ENCODE data around the gene PCDHGA1.

Gene PCDHGA1

DNA sequence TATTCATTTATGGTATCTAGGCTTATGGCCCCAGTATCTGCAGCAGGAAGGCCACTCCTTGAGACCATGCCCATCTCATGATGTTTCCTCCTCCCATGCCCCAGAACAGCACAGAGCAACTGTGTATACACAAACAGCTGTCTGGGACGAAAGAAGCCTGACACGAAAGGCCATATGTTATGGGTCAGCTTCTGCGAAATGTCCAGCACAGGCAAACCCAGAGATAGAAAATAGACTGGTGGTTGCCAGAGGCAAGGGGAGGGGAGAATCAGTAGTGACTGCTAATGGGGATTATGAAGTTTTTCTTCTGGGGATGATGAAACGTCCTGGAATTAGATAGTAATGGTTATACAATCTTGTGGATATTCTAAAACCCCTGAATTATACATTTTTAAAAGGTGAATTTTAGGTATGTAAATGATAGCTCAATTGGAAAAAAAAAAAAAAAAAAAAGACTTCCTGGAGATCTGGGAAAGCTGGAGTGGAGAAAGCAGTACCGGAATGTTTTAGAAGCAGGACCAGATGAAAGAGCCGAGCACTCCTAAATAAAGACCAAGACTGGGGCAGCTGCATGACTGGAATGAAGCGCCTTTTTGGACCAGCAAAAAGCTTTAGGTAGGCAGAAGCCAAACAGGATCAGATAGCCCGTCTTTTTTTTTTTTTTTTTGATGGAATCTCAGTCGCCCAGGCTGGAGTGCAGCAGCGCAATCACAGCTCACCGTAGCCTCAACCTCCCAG lies 187.7 kb downstream of the PCDHGA1 start:
- H3K9me3 Mint-ChIP-seq: no peaks in the 10 kb centered on the region
- no peaks in the 10 kb centered on the region for H3K27me3 Mint-ChIP-seq (ENCODE audit: low read depth)
- peaks cover 58% of the 10 kb centered on the region for H3K36me3 Mint-ChIP-seq (ENCODE audit: low read depth)
- no peak overlapping the region for H3K4me3 Mint-ChIP-seq
- no peak overlapping the region for H3K27ac Mint-ChIP-seq
- peaks cover 37% of the 10 kb centered on the region for H3K4me1 Mint-ChIP-seq (ENCODE audit: low read depth)

DNA sequence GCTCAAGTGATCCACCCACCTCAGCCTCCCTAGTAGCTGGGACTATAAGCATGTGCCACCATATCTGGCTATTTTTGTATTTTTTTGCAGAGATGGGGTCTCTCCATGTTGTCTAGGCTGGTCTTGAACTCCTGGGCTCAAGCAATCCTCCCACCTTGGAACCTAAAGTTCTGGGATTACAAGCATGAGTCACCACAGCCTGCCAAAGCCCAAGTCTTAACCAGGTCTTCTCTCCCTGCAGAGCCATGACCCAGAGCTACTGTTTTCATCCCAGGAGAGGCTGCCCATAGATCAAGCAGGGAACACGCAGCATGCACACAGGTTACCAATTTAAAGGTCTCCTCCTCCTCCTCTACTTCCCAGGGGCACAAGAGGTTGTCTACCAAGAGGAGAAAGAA lies 188.3 kb downstream of the PCDHGA1 start:
- Mint-ChIP-seq H3K36me3 (ENCODE audit: low read depth) (peaks cover 59% of the 10 kb centered on the region), H3K4me3 (no peak overlapping the region), H3K9me3 (no peaks in the 10 kb centered on the region), H3K27ac (no peak overlapping the region), H3K4me1 (ENCODE audit: low read depth) (peaks cover 35% of the 10 kb centered on the region), H3K27me3 (ENCODE audit: low read depth) (no peaks in the 10 kb centered on the region)

DNA sequence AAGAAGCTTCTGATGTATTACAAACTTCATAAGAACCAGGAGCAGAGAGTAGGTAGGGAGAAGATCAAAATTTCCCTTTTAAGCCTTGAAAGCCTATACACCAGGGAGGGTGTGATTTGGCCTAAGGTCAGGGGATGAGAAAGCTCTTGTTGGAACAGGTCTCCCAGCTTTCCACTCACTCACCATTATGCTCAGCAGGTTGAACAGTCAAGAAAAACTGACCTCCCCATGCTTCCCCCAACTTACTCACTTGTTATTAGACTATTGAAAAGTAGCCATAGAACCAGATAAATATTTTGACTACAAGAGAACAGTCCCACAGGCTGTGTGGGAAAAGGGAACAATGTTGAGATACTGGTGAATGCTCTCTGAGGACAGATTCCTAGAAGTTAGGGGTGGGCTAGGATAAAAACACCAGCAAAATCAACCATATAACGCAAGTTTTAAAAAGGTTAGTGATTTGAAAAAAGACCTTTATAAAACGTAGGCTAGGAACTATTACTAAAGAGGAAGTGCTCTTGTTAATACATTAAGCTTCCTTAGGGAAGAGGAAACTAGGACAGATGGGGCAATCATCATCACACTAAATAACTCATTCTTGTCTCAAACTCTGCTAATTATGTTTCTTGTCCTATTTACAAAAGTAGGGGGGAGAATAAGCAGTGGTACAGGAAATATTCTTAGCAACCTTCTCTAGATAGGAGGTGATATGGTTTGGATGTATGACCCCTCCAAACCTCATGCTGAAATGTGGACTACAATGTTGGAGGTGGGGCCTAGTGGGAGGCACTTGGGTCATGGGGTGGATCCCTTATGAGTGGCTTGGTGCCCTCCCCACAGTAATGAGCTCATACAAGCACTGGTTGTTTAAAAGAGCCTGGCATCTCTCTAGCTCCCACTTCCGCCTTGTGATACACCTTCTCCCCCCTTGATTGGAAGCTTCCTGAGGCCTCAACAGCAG lies 189.6 kb downstream of the PCDHGA1 start:
- H3K36me3 Mint-ChIP-seq (ENCODE audit: low read depth): peaks cover 65% of the 10 kb centered on the region
- H3K27ac Mint-ChIP-seq: no peak overlapping the region
- H3K4me1 Mint-ChIP-seq (ENCODE audit: low read depth): peaks cover 27% of the 10 kb centered on the region
- no peaks in the 10 kb centered on the region for H3K27me3 Mint-ChIP-seq (ENCODE audit: low read depth)
- H3K4me3 Mint-ChIP-seq: no peak overlapping the region
- no peaks in the 10 kb centered on the region for H3K9me3 Mint-ChIP-seq

DNA sequence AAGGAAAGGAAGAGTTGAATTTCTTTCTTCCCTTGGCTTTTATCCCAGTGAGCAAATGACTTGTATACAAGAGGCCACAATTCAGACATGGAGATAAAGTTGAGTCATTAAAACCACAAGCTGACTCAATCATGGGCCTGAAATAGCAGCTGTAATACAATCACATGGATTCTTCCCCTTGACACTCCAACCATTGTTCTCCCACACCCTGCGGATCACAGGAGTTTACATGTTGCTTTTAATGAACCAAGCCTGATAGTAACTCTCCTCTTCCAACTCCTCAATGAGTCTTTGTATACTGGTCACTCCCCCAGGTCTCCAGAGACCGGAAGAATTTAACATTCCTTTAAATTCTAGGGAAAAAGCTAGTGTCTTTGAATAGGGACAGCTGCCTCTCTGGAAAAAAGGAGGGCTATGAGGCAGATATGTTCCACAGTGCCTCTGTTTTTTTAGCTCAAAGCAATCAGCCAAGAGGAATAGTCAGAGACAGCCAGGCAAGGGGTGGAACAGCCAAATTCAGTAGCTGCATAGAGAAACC lies 191.0 kb downstream of the PCDHGA1 start:
- H3K27me3 Mint-ChIP-seq (ENCODE audit: low read depth): no peaks in the 10 kb centered on the region
- no peak overlapping the region for H3K4me3 Mint-ChIP-seq
- H3K36me3 Mint-ChIP-seq (ENCODE audit: low read depth): peaks cover 70% of the 10 kb centered on the region
- H3K9me3 Mint-ChIP-seq: no peaks in the 10 kb centered on the region
- H3K4me1 Mint-ChIP-seq (ENCODE audit: low read depth): peaks cover 25% of the 10 kb centered on the region
- no peak overlapping the region for H3K27ac Mint-ChIP-seq

DNA sequence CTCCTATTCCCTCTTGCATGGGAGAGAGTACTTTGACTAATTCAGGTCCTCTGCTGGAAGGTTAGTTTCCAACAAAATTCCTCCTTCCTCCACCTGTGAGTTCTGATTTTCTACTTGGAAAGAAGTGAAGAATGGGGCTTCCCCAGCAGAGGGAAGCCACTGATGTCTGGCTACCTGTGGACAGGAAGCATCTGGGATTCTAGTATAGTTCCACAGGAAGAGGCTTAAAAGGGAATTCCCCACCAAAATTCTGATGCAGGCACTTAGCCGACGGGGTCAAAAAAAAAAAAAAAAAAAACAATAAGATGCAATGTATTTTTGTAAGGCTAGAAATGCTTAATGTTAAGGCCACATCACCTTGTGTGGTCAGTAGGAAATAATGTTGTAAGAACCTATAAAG lies 192.0 kb downstream of the PCDHGA1 start:
- Mint-ChIP-seq H3K27me3 (ENCODE audit: low read depth) (no peaks in the 10 kb centered on the region), H3K4me1 (ENCODE audit: low read depth) (peaks cover 23% of the 10 kb centered on the region), H3K4me3 (no peak overlapping the region), H3K9me3 (no peaks in the 10 kb centered on the region), H3K27ac (no peak overlapping the region), H3K36me3 (ENCODE audit: low read depth) (peaks cover 67% of the 10 kb centered on the region)

DNA sequence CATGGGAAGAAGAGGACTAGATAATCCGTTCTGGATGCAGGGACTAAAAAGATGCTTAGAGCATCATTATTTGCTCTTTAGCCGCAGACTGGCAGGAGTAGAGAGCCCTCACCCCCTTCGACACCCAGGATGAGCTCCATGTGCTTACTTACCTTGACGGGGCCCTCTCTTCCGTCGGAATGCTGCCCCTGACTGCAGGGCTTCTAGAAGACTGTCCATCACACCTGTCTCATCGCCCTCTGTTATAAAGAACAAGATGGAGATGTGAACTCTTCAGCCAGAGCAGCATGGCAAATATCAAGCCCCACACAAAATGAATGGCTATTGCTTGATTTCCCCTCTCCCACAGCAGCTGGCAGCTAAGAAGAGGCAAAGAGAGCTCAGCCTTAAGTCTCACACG lies 193.7 kb downstream of the PCDHGA1 start:
- Mint-ChIP-seq H3K36me3 (ENCODE audit: low read depth) (peaks cover 71% of the 10 kb centered on the region), H3K4me3 (no peak overlapping the region), H3K27me3 (ENCODE audit: low read depth) (no peaks in the 10 kb centered on the region), H3K4me1 (ENCODE audit: low read depth) (peaks cover 23% of the 10 kb centered on the region), H3K9me3 (no peaks in the 10 kb centered on the region), H3K27ac (no peak overlapping the region)

DNA sequence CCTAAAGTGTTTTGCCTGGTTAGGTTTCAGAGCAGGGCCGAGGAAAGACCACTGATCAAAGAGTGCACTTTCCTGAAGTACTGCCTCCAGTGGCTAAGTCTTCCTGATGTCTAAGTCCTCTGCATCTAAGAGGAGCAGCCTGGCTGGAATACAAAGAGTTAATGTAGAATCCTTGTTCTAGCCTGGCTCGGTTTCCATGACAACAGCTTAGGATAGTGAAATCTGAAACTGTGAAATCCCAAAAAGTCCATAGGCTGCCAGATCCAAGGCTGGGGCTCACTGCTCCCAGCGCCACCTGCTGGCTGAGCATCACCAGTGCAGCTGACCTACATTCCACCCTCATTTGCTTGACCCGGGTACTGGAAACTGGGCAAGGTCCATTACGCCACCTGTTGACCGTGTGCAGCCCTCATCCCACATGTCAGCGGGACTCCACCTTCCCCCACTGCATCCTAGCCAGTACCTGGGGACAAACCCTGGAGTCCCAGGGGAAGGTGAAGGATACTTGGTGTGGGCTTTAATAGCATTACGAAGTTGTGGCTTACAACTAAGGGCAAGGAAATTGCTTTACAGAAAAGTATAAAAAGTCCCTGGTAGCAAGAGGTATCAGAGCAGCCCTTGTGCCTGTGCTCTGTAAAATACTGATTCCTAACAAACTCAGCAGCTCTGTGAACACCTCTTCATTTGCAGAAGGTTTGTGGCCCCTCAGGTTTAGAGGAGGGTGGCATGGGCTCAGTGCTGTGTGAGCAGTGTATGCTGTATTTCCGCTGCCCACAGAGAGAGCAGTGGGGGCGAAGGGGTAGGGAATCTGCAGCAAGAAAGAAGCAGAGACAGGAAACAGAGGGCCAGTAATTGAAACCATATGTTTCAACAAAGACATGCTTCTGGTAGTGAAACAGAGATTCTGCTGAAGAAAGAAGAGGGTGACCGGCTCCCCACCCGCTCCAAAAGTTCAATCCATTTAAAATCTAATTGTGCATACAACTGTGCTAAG lies 194.6 kb downstream of the PCDHGA1 start:
- Mint-ChIP-seq H3K9me3 (no peaks in the 10 kb centered on the region), H3K27me3 (ENCODE audit: low read depth) (no peaks in the 10 kb centered on the region), H3K4me1 (ENCODE audit: low read depth) (peaks cover 23% of the 10 kb centered on the region), H3K27ac (no peak overlapping the region), H3K4me3 (no peak overlapping the region), H3K36me3 (ENCODE audit: low read depth) (peaks cover 66% of the 10 kb centered on the region)

DNA sequence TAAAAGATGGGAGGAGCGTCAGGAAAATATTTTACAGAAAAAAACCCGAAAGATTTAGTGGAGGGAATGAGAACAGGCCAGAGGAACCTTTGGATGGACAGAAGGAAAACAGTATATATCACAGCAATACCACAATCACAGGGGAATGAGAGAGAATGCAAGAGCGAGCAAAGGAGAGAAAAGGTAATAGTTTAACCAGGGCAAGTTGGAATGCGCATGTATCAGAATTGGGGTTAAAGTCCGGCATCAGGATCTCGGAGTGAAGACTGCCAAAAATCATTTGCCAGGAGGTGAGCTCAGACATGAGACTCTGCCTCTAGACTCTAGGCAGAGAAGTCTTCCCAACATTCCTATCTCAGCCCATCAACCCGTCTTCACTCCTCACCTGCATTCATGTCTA lies 195.3 kb downstream of the PCDHGA1 start:
- H3K36me3 Mint-ChIP-seq (ENCODE audit: low read depth): peaks cover 58% of the 10 kb centered on the region
- H3K4me3 Mint-ChIP-seq: no peak overlapping the region
- H3K27ac Mint-ChIP-seq: no peak overlapping the region
- no peaks in the 10 kb centered on the region for H3K27me3 Mint-ChIP-seq (ENCODE audit: low read depth)
- H3K4me1 Mint-ChIP-seq (ENCODE audit: low read depth): peaks cover 23% of the 10 kb centered on the region
- H3K9me3 Mint-ChIP-seq: no peaks in the 10 kb centered on the region

DNA sequence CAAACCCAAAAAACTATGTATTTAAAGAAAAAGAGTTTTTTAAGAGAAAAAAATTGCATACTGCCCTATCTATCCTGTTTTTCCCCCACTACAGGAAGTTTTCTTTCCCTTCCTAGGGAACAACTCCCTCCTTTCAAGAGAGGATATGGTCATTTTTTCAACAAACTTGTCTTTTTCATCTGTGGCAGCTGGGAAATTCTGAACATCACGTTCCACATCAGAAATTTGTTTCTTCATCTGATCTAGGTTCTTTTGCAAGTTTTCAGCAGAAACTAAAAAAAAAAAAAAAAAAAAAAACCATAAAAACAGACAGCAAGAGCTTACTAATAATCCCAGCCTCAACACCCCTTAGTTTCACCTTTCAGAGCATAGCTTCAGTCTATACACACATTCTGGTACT lies 197.1 kb downstream of the PCDHGA1 start:
- peaks cover 10% of the 10 kb centered on the region for H3K4me1 Mint-ChIP-seq (ENCODE audit: low read depth)
- no peaks in the 10 kb centered on the region for H3K27me3 Mint-ChIP-seq (ENCODE audit: low read depth)
- no peak overlapping the region for H3K4me3 Mint-ChIP-seq
- H3K9me3 Mint-ChIP-seq: no peaks in the 10 kb centered on the region
- peaks cover 46% of the 10 kb centered on the region for H3K36me3 Mint-ChIP-seq (ENCODE audit: low read depth)
- no peak overlapping the region for H3K27ac Mint-ChIP-seq

DNA sequence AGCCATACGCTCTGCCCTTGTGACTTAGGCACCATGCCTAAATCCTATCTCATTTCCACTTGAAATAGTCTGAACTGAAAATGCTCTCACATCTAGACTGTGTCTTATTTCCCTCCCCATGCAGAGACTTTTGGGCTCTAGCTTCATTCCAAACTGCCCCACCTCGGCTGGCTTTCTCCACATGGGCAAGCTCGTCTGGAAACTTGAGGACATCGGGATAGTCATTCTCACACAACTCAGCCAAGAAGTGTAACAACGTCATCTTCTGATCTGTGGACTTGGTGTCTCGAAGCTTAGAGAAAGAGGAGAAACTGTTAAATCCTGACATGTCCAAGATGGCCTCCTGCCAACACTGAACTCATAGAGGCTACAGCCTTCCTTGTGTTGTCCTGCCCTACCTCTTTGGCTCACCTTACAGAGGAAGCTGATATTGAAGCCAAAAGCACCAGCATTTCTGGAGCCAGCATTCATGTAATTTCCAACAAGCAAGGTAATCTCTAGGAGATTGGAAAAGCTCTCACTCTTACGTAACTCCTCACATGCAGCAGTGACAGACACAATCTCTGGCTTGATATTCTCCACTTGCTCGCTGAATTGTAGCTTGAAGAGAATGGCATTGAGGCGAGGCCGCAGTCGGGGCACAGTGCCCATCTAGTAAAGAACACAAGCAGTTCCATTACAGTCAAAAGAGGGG lies 198.1 kb downstream of the PCDHGA1 start:
- H3K27me3 Mint-ChIP-seq (ENCODE audit: low read depth): no peaks in the 10 kb centered on the region
- H3K27ac Mint-ChIP-seq: peak overlapping the region; percentile 5
- H3K36me3 Mint-ChIP-seq (ENCODE audit: low read depth): peaks cover 43% of the 10 kb centered on the region
- H3K4me3 Mint-ChIP-seq: no peak overlapping the region
- H3K9me3 Mint-ChIP-seq: no peaks in the 10 kb centered on the region
- H3K4me1 Mint-ChIP-seq (ENCODE audit: low read depth): peaks cover 5% of the 10 kb centered on the region

DNA sequence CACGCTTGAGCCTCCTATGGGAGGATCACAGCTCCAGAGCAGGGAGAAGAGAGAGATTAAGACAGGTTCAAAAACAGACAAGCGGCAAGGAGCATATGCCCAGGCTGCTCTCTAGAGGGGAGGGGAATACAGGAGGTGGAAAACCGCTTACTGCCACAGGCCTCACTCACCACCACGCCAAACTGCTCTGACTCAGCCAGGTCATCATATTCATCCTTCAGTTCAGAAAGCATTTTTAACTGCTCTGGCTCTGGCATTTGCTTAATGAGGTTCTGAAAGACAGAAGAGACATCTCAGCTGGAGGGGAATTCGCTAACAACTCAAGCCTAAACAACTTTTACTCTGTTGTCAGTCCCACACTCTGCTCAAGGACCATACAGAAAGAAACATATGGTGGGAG lies 198.7 kb downstream of the PCDHGA1 start:
- Mint-ChIP-seq H3K27me3 (ENCODE audit: low read depth) (no peaks in the 10 kb centered on the region), H3K4me1 (ENCODE audit: low read depth) (peaks cover 5% of the 10 kb centered on the region), H3K4me3 (no peak overlapping the region), H3K9me3 (no peaks in the 10 kb centered on the region), H3K27ac (peak overlapping the region; percentile 5), H3K36me3 (ENCODE audit: low read depth) (peaks cover 40% of the 10 kb centered on the region)

DNA sequence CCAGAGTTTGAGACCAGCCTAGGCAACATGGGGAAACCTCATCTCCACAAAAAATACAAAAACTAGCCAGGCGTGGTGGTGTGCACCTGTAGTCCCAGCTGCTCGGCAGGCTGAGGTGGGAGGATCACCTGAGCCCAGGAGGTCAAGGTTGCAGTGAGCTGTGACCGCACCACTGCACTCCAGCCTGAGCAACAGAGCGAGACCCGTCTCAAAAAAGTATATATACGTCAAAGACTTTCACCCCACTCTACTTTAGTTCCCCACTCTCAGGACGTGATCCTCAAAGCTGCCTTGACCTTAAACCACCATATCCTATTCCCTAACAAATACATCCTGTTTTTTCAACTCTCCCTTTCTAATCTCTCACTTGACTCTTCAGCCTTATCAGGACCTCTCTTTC lies 199.6 kb downstream of the PCDHGA1 start:
- H3K27ac Mint-ChIP-seq: no peak overlapping the region
- no peaks in the 10 kb centered on the region for H3K9me3 Mint-ChIP-seq
- H3K27me3 Mint-ChIP-seq (ENCODE audit: low read depth): no peaks in the 10 kb centered on the region
- H3K4me1 Mint-ChIP-seq (ENCODE audit: low read depth): peaks cover 3% of the 10 kb centered on the region
- H3K4me3 Mint-ChIP-seq: no peak overlapping the region
- peaks cover 43% of the 10 kb centered on the region for H3K36me3 Mint-ChIP-seq (ENCODE audit: low read depth)

DNA sequence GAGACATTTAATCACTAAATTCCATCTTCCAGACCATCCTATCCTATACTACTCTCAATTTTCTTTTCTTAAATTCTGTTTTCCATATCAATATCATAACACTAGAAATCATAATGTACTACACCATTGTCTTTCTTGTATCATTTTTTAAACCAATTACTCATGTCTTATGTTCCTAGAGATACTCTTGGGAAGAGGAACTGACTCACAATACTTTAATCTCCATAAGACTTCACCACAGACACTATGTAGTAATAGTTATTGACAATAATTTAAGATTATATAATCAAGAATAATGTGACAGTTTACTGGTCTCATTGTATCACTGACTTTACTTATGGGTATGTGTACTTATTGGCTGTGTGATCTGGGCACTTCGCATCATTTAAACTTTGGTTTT lies 202.4 kb downstream of the PCDHGA1 start:
- H3K27ac Mint-ChIP-seq: no peak overlapping the region
- H3K4me3 Mint-ChIP-seq: no peak overlapping the region
- no peaks in the 10 kb centered on the region for H3K27me3 Mint-ChIP-seq (ENCODE audit: low read depth)
- no peaks in the 10 kb centered on the region for H3K4me1 Mint-ChIP-seq (ENCODE audit: low read depth)
- H3K36me3 Mint-ChIP-seq (ENCODE audit: low read depth): peaks cover 30% of the 10 kb centered on the region
- no peaks in the 10 kb centered on the region for H3K9me3 Mint-ChIP-seq
